DND-41 (cell line): ENCODE results near the gene DOK6.

Experiments
- CTCF ChIP-seq: IDR thresholded peaks from 2 replicates; pipeline ENCODE4 v1.5.1; 2012; ENCODE audit warnings: borderline replicate concordance, low read length, moderate library complexity, mild to moderate bottlenecking; ENCODE audit not compliant: poor library complexity, severe bottlenecking; ENCODE audit errors: extremely low read depth
- EZH2 ChIP-seq: IDR thresholded peaks from 3 replicates; pipeline ENCODE4 v1.6.1; 2012; ENCODE audit warnings: borderline replicate concordance, low read depth, mild to moderate bottlenecking, moderate library complexity, low read length, inconsistent platforms; ENCODE audit not compliant: severe bottlenecking

- no peak for TF ChIP-seq EZH2
- TF ChIP-seq CTCF: no peak
These were observed 47.7 kb upstream of the DOK6 start for GRCh38 chr18:69353023-69353422.
